Measurements from ENCODE around the gene TRIM67. TPM values are rescaled to one million over a fixed set of nuclear protein-coding genes. Genes with fewer than 3 reads are reported as not detected.

The TRIM67 gene
- total and polyA plus RNA-seq, 9 of the 15 experiments (the other 6 are each of a cell fraction or from before 2014, with no cell fraction given): 0.04 to 0.60 (median 0.31) TPM

DNA sequence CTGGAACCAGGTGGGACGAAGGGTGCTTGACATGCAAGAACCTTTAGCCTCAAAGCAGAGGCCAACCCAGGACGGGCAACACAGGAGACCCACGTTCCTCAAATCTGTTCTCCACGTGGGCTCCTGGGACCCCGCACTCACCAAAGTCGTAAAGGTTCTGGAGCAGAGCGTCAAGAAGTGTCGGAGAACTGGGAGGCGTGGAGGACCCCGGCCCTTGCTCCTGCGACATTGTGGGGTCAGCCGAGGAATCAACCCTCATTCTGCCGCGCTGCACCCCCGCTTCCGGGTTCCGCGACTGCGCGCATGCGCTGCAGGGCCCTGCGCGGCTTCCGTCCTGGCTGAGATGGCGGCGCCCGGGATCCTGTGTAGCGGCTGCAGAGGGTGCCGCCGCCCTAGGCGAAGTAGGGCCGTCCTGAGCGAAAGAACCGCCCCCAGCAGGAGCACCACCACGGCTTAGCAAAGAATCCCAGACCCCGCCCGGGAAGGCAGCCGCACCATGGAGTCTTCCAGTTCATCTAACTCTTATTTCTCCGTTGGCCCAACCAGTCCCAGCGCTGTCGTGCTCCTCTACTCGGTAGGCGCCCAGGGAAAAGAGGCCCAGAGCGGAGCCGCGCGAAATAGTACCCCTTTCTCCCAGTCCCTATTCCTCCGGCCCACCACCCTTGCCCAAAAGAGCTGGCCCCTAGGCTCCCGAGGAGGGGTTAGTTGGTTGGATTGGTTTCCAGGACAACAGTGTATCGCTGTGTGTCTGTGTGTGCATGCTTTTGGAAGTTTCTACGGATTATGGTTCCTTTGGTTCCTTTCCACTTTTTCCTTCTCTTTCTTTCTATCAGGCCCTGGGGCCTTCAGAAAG is 79.3 kb downstream of the TRIM67 start, which contains the start of gene GNPAT (continued):
- TF ChIP-seq NR4A1 (CRISPR knock-in tag; IDR thresholded peaks at IDR 0.05): no peak
- 0 out of 2 replicates have a peak, but pooled peaks have one; percentile 20 for TF ChIP-seq NR4A1 (tag; IDR thresholded peaks at IDR 0.05)
- peak; percentile 21; the same call in 1 of the 2 replicates for TF ChIP-seq MIER1 (IDR thresholded peaks at IDR 0.05; ENCODE audit: low read depth)
- TF ChIP-seq SRF (CRISPR knock-in tag; IDR thresholded peaks at IDR 0.05): peak in 1 of 2 experiments; percentile 86; a peak in 2 of 4 replicates
- no peak; the same call in 1 of the 2 replicates for TF ChIP-seq STAT5A (IDR thresholded peaks at IDR 0.05; ENCODE audit: borderline replicate concordance, low read length)
- no peak for TF ChIP-seq DPF2 (IDR thresholded peaks at IDR 0.05)
- peak; percentile 94 for TF ChIP-seq TAF9B (IDR thresholded peaks at IDR 0.05; ENCODE audit: partially characterized antibody)
- TF ChIP-seq L3MBTL2 (IDR thresholded peaks at IDR 0.05): peak; percentile 89
- no peak for TF ChIP-seq ZKSCAN8 (CRISPR knock-in tag; IDR thresholded peaks at IDR 0.05)
- TF ChIP-seq, protein P1, sequence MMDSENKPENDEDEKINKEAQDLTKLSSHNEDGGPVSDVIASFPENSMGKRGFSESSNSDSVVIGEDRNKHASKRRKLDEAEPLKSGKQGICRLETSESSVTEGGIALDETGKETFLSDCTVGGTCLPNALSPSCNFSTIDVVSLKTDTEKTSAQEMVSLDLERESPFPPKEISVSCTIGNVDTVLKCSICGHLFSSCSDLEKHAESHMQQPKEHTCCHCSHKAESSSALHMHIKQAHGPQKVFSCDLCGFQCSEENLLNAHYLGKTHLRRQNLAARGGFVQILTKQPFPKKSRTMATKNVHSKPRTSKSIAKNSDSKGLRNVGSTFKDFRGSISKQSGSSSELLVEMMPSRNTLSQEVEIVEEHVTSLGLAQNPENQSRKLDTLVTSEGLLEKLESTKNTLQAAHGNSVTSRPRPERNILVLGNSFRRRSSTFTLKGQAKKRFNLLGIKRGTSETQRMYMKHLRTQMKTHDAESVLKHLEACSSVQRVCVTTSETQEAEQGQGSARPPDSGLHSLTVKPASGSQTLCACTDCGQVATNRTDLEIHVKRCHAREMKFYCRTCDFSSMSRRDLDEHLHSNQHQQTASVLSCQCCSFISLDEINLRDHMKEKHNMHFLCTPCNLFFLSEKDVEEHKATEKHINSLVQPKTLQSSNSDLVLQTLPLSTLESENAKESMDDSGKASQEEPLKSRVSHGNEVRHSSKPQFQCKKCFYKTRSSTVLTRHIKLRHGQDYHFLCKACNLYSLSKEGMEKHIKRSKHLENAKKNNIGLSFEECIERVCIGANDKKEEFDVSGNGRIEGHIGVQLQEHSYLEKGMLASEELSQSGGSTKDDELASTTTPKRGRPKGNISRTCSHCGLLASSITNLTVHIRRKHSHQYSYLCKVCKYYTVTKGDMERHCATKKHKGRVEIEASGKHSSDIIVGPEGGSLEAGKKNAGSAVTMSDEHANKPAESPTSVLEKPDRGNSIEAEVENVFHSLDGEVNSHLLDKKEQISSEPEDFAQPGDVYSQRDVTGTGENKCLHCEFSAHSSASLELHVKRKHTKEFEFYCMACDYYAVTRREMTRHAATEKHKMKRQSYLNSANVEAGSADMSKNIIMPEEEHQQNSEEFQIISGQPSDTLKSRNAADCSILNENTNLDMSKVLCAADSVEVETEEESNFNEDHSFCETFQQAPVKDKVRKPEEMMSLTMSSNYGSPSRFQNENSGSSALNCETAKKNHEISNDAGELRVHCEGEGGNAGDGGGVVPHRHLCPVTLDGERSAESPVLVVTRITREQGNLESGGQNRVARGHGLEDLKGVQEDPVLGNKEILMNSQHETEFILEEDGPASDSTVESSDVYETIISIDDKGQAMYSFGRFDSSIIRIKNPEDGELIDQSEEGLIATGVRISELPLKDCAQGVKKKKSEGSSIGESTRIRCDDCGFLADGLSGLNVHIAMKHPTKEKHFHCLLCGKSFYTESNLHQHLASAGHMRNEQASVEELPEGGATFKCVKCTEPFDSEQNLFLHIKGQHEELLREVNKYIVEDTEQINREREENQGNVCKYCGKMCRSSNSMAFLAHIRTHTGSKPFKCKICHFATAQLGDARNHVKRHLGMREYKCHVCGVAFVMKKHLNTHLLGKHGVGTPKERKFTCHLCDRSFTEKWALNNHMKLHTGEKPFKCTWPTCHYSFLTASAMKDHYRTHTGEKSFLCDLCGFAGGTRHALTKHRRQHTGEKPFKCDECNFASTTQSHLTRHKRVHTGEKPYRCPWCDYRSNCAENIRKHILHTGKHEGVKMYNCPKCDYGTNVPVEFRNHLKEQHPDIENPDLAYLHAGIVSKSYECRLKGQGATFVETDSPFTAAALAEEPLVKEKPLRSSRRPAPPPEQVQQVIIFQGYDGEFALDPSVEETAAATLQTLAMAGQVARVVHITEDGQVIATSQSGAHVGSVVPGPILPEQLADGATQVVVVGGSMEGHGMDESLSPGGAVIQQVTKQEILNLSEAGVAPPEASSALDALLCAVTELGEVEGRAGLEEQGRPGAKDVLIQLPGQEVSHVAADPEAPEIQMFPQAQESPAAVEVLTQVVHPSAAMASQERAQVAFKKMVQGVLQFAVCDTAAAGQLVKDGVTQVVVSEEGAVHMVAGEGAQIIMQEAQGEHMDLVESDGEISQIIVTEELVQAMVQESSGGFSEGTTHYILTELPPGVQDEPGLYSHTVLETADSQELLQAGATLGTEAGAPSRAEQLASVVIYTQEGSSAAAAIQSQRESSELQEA (IDR thresholded peaks at IDR 0.05; ENCODE audit: low read depth): peak; percentile 95
- no peak for TF ChIP-seq TGIF2 (CRISPR knock-in tag; IDR thresholded peaks at IDR 0.05)
- TF ChIP-seq, protein P2, sequence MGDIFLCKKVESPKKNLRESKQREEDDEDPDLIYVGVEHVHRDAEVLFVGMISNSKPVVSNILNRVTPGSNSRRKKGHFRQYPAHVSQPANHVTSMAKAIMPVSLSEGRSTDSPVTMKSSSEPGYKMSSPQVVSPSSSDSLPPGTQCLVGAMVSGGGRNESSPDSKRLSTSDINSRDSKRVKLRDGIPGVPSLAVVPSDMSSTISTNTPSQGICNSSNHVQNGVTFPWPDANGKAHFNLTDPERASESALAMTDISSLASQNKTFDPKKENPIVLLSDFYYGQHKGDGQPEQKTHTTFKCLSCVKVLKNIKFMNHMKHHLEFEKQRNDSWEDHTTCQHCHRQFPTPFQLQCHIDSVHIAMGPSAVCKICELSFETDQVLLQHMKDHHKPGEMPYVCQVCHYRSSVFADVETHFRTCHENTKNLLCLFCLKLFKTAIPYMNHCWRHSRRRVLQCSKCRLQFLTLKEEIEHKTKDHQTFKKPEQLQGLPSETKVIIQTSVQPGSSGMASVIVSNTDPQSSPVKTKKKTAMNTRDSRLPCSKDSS (IDR thresholded peaks at IDR 0.05; ENCODE audit: low read depth, partially characterized antibody): no peak
- TF ChIP-seq, protein P3, sequence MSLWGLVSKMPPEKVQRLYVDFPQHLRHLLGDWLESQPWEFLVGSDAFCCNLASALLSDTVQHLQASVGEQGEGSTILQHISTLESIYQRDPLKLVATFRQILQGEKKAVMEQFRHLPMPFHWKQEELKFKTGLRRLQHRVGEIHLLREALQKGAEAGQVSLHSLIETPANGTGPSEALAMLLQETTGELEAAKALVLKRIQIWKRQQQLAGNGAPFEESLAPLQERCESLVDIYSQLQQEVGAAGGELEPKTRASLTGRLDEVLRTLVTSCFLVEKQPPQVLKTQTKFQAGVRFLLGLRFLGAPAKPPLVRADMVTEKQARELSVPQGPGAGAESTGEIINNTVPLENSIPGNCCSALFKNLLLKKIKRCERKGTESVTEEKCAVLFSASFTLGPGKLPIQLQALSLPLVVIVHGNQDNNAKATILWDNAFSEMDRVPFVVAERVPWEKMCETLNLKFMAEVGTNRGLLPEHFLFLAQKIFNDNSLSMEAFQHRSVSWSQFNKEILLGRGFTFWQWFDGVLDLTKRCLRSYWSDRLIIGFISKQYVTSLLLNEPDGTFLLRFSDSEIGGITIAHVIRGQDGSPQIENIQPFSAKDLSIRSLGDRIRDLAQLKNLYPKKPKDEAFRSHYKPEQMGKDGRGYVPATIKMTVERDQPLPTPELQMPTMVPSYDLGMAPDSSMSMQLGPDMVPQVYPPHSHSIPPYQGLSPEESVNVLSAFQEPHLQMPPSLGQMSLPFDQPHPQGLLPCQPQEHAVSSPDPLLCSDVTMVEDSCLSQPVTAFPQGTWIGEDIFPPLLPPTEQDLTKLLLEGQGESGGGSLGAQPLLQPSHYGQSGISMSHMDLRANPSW (CRISPR knock-in tag; IDR thresholded peaks at IDR 0.05): no peak; the same call in 1 of the 2 replicates
- no peak for TF ChIP-seq CHD2 (IDR thresholded peaks at IDR 0.05; ENCODE audit: low read depth, low read length)

Measured in K562 (cell line).